ENCODE measurements around the gene VMAC.

The VMAC gene

GRCh38 chr19:5959260-5960004 lies 54.8 kb downstream of the VMAC start:
- Histone ChIP-seq H3K9ac (ENCODE audit: low read depth in 1 of 2, low read length in 2 of 2) (no peak overlapping the region), H3K4me1 (ENCODE audit: control insufficient read depth in 1 of 2, insufficient read depth in 2 of 2, low read length in 2 of 2) (peaks cover 39 to 69% of the 10 kb centered on the region in 2 donors), H3K4me3 (ENCODE audit: low read depth in 1 of 2, low read length in 2 of 2) (no peak overlapping the region), H3K27ac (ENCODE audit: low read depth, low read length) (no peak overlapping the region), H3K9me3 (ENCODE audit: control insufficient read depth in 1 of 2, low read length in 2 of 2) (no peaks in the 10 kb centered on the region), H3K27me3 (ENCODE audit: control insufficient read depth in 1 of 2, insufficient read depth in 2 of 2, low read length in 2 of 2) (no peaks in the 10 kb centered on the region), H3K36me3 (ENCODE audit: control insufficient read depth in 1 of 2, insufficient read depth in 2 of 2, low read length in 2 of 2) (peaks cover 0 to 5% of the 10 kb centered on the region in 2 donors)

All from duodenal mucosa (tissue), 2 donors.